Daoy (cell line): Measurements from ENCODE around the gene HNRNPH3. TPM values are rescaled to one million over a fixed set of nuclear protein-coding genes. Genes with fewer than 3 reads are reported as not detected.

Source experiments
- total RNA-seq: library from RNA; depleted of rRNA; stranded (reverse); fragments of >200 nt; shearing (Covaris generic); gene quantifications from 2 replicates; pipeline ENCODE4 v1.2.3, GENCODE V29; 2014; rRNA removed

The HNRNPH3 gene
- total RNA-seq, 1 experiment from 2014 or later = 27.3 TPM

Other genes with a start within 250 kb of the HNRNPH3 start
- gene MYPN, start 222.6 kb upstream of the HNRNPH3 start, total RNA-seq = 1.8 and 2.9 TPM in 2 replicates
- not detected in 2 replicates for gene ATOH7, start 100.0 kb upstream of the HNRNPH3 start, total RNA-seq
- 0.86 and 1.8 TPM in 2 replicates for gene PBLD, start 864 bp downstream of the HNRNPH3 start, total RNA-seq
- gene RUFY2, start 75.2 kb downstream of the HNRNPH3 start, total RNA-seq = 8.1 and 14.3 TPM in 2 replicates
- 24.1 and 36.6 TPM in 2 replicates for gene DNA2, start 139.9 kb downstream of the HNRNPH3 start, total RNA-seq
- gene SLC25A16, start 195.5 kb downstream of the HNRNPH3 start, total RNA-seq = 15.7 and 72.5 TPM in 2 replicates
- gene TET1, start 228.3 kb downstream of the HNRNPH3 start, total RNA-seq = 0.21 and 0.57 TPM in 2 replicates